Measurements from ENCODE around the gene RBPMS2. TPM values are rescaled to one million over a fixed set of nuclear protein-coding genes. Genes with fewer than 3 reads are reported as not detected.

Gene RBPMS2
- total RNA-seq, 2 experiments from 2014 or later = not detected

DNA sequence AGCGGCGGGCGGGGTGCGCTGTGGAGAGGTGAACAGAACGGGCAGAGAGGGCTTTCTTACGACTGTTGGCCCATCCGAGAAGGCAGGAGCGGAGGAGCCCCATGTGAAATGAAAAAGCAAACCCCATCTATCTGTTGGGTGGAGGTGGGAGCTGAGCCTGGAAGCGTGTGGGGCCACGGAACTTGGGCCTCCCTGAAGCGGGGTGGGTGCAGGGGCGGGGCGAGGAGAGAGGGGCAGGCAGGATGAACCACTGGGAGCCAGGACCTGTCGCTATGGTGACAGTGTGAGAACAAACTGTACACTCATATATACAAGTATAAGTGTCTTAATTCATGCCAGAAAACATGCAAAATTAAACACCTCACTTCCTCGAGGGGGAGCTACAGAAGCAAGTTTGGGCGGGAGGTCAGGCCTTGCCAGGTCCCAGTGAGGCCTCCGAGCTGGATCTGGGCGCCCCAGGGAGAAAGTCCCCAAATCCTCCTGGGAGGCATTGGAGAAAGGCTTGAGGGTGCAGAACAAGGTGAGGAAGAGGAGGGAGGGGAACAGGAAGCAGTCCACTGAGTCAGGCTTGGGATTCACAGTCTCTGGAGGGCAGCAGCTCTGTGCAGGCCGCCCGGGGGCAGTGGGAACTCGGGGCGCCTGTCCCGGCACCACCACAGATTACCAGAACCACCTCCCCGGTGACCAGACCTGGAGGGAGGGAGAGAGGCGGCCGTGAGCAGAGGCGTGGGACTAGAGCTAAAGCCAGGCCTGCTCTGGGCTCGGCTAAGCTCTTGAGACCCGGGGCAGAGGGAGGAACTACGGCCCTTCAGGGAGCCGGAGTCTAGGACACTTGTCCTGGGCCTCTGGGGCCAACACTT, 34.8 kb downstream of the RBPMS2 start:
- Mint-ChIP-seq H3K4me1 (no peaks in the 10 kb centered on the region), H3K27me3 (no peaks in the 10 kb centered on the region), H3K27ac (no peak overlapping the region), H3K9me3 (ENCODE audit: low read depth) (no peaks in the 10 kb centered on the region), H3K36me3 (ENCODE audit: low read depth) (no peaks in the 10 kb centered on the region), H3K4me3 (no peak overlapping the region)
- ChIA-PET CTCF (interaction anchor here (0.8 to 1.5 kb wide), 2 partner anchors 153 to 284 kb away, joined by 3 to 4 read pairs; no protein-coding TSS in a partner anchor), POLR2A (no interaction called here)
- intact Hi-C loops (cut with DNase I, micrococcal nuclease) = no loop called here
- ATAC-seq (no peak), DNase-seq (no peak)

GRCh38 chr15:64739577-64740143, 35.7 kb downstream of the RBPMS2 start:
- ChIA-PET CTCF (no interaction called here), POLR2A (no interaction called here)
- H3K27ac Mint-ChIP-seq = no peak overlapping the region
- intact Hi-C loops (cut with DNase I, micrococcal nuclease) = loop anchor here in 1 of 2 experiments (10.0 kb wide), 2 partner anchors 335 to 555 kb away; partner anchors contain the start of genes KBTBD13 and RNU5A-1
- H3K9me3 Mint-ChIP-seq (ENCODE audit: low read depth) = no peaks in the 10 kb centered on the region
- DNase-seq = no peak
- no peak for ATAC-seq
- H3K4me3 Mint-ChIP-seq = no peak overlapping the region
- no peaks in the 10 kb centered on the region for H3K4me1 Mint-ChIP-seq
- H3K27me3 Mint-ChIP-seq = no peaks in the 10 kb centered on the region
- H3K36me3 Mint-ChIP-seq (ENCODE audit: low read depth) = no peaks in the 10 kb centered on the region

GRCh38 chr15:64739156-64739555, 36.2 kb downstream of the RBPMS2 start:
- ATAC-seq = no peak
- H3K4me1 Mint-ChIP-seq = no peaks in the 10 kb centered on the region
- no peaks in the 10 kb centered on the region for H3K9me3 Mint-ChIP-seq (ENCODE audit: low read depth)
- H3K4me3 Mint-ChIP-seq = no peak overlapping the region
- DNase-seq = no peak
- no peaks in the 10 kb centered on the region for H3K36me3 Mint-ChIP-seq (ENCODE audit: low read depth)
- H3K27ac Mint-ChIP-seq = no peak overlapping the region
- H3K27me3 Mint-ChIP-seq = no peaks in the 10 kb centered on the region
- ChIA-PET CTCF (no interaction called here), POLR2A (no interaction called here)
- intact Hi-C loops (cut with DNase I, micrococcal nuclease) = loop anchor here in 1 of 2 experiments (10.0 kb wide), 2 partner anchors 336 to 556 kb away; partner anchors contain the start of genes KBTBD13 and RNU5A-1

GRCh38 chr15:64738226-64739095, 36.9 kb downstream of the RBPMS2 start:
- POLR2A ChIA-PET = no interaction called here
- no peaks in the 10 kb centered on the region for H3K4me1 Mint-ChIP-seq
- H3K9me3 Mint-ChIP-seq (ENCODE audit: low read depth) = no peaks in the 10 kb centered on the region

DNA sequence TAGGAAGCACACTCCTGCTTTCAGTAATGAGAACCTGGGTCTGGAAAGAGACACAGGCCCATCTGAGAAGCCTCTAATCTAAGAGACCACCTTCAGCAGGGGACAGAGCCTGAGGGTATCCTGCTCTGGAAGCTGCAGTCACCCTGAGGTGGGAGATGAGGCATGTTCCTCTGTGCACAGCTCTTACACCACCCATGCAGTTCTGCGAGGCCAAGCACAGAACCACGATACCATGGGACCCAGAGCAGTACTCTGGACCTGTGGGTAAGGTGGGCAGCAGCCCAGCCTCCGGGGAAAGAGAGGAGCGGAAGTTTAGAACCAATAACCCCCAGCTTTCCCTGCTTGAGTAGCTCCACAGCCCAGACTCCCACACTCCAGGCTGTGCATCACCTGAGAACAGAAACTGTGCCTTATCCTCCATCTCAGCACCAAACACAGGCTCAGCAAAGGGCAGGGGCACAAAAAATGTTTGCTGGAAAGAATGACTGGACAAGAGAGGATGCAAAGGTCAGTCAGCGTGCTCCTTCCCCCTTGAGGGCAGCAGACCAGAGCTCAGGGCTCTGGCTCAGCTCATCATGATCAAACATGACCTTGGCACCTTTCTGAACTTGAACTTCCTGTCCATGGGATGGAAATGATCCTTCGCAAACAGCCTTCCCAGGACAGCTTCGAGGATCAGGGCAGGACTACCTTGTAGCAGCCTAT, 43.1 kb downstream of the RBPMS2 start:
- Mint-ChIP-seq H3K4me1 (peaks cover 4% of the 10 kb centered on the region), H3K4me3 (no peak overlapping the region), H3K27me3 (peaks cover 2% of the 10 kb centered on the region), H3K27ac (no peak overlapping the region), H3K9me3 (ENCODE audit: low read depth) (no peaks in the 10 kb centered on the region), H3K36me3 (ENCODE audit: low read depth) (no peaks in the 10 kb centered on the region)
- DNase-seq = no peak
- ChIA-PET POLR2A (interaction anchor here (0.9 kb wide), 1 partner anchor 93 kb away, joined by 3 read pairs; the partner anchor contains the start of gene PIF1), CTCF (interaction anchor here (0.7 to 8.4 kb wide), 9 partner anchors 15 to 347 kb away, joined by 3 to 169 read pairs (median 3); no protein-coding TSS in a partner anchor)
- intact Hi-C loops (cut with DNase I, micrococcal nuclease) = loop anchor here (5.0 to 10.0 kb wide), 4 partner anchors 300 to 562 kb away; partner anchors contain the start of genes KBTBD13 (in 1 of the 2) and RNU5A-1 (in 1 of the 2)
- no peak for ATAC-seq

More at GRCh38 chr15:64738226-64739095, 36.9 kb downstream of the RBPMS2 start:
- no peak overlapping the region for H3K4me3 Mint-ChIP-seq
- intact Hi-C loops (cut with DNase I, micrococcal nuclease) = loop anchor here in 1 of 2 experiments (10.0 kb wide), 2 partner anchors 336 to 556 kb away; partner anchors contain the start of genes KBTBD13 and RNU5A-1
- no peak for ATAC-seq
- DNase-seq = no peak
- H3K27me3 Mint-ChIP-seq = no peaks in the 10 kb centered on the region
- CTCF ChIA-PET = interaction anchor here (0.8 to 2.5 kb wide), 3 partner anchors 11 to 49 kb away, joined by 3 to 7 read pairs (median 3); no protein-coding TSS in a partner anchor
- H3K27ac Mint-ChIP-seq = no peak overlapping the region
- H3K36me3 Mint-ChIP-seq (ENCODE audit: low read depth) = no peaks in the 10 kb centered on the region

DNA sequence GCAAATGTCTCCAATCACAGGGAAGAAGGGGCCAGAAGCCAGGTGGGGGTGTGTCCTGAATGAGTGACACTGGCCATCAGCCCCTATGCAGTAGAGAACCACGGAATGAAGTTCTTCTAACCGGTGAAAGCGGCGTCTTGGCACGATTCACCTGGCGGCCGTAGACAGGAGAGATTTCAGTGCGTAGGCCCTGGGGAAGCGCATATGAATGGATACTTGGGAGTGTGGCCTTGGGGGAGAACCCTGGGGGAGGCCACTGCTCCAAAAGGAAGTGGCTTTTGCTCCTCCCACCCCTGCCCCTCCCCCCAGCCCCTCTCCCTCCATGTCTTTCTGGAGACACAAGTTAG, 43.6 kb downstream of the RBPMS2 start:
- intact Hi-C loops (cut with DNase I, micrococcal nuclease) = loop anchor here (1.0 to 10.0 kb wide), 7 partner anchors 79 to 563 kb away; partner anchors contain the start of genes KBTBD13 (in 1 of the 2) and RNU5A-1 (in 1 of the 2)
- Mint-ChIP-seq H3K36me3 (ENCODE audit: low read depth) (no peaks in the 10 kb centered on the region), H3K27ac (no peak overlapping the region), H3K4me1 (peaks cover 4% of the 10 kb centered on the region), H3K9me3 (ENCODE audit: low read depth) (no peaks in the 10 kb centered on the region), H3K4me3 (no peak overlapping the region), H3K27me3 (peaks cover 2% of the 10 kb centered on the region)
- CTCF ChIA-PET = interaction anchor here (0.7 to 8.4 kb wide), 8 partner anchors 14 to 348 kb away, joined by 3 to 169 read pairs (median 4); no protein-coding TSS in a partner anchor
- POLR2A ChIA-PET = interaction anchor here (0.7 to 0.9 kb wide), 2 partner anchors 94 to 147 kb away, joined by 3 read pairs; partner anchors contain the start of gene PIF1
- ATAC-seq (no peak), DNase-seq (no peak)

DNA sequence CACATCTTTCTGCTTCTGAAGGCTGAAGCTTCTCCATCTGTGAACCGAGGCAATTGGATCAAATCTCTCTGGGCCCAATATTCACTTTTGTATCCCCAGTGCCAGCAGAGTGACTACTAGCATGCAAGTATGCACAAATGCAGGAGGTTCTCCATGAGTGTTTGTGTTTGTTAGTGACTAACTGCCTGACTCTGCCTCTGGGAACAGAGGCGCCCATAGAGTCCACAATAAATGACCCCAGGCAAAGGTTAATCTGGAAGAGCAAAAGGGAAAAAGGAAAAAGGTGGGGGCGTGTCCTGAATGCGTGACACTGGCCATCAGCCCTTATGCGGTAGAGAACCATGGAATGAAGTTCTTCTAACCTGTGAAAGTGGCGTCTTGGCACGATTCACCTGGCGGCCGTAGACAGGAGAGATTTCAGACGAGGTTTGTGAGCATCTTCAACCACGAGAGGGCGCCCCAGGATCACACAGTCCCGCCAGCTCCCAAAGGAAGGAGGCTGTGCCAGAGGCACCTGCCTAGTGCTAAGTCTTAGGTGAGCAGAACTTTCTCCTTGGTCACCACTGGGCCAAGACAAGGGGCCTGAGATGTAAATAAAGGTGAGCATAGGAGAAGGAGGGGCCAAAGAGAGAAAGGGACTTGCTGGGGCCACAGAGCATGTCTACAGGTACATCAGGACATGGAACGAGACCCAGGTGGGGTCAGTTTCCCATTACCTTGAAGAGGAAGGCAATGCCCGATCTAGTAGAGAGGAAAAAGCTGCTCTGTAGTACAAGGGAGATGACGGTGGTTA, 44.2 kb downstream of the RBPMS2 start:
- ChIA-PET POLR2A (interaction anchor here (0.7 kb wide), 1 partner anchor 148 kb away, joined by 3 read pairs; no protein-coding TSS in a partner anchor), CTCF (interaction anchor here (0.6 to 8.4 kb wide), 16 partner anchors 11 to 1405 kb away, joined by 3 to 169 read pairs (median 3); no protein-coding TSS in a partner anchor)
- H3K36me3 Mint-ChIP-seq (ENCODE audit: low read depth) = no peaks in the 10 kb centered on the region
- no peak overlapping the region for H3K4me3 Mint-ChIP-seq
- peaks cover 2% of the 10 kb centered on the region for H3K27me3 Mint-ChIP-seq
- ATAC-seq = peak; percentile 84
- intact Hi-C loops (cut with DNase I, micrococcal nuclease) = loop anchor here (1.0 to 10.0 kb wide), 7 partner anchors 79 to 564 kb away; partner anchors contain the start of genes KBTBD13 (in 1 of the 2) and RNU5A-1 (in 1 of the 2)
- no peaks in the 10 kb centered on the region for H3K9me3 Mint-ChIP-seq (ENCODE audit: low read depth)
- H3K4me1 Mint-ChIP-seq = peaks cover 4% of the 10 kb centered on the region
- no peak overlapping the region for H3K27ac Mint-ChIP-seq
- DNase-seq = peak; percentile 93

- H3K4me1 Mint-ChIP-seq = peaks cover 4% of the 10 kb centered on the region
- H3K27me3 Mint-ChIP-seq = peaks cover 4% of the 10 kb centered on the region
- ChIA-PET POLR2A (no interaction called here), CTCF (interaction anchor here (0.6 to 8.4 kb wide), 12 partner anchors 10 to 1404 kb away, joined by 3 to 169 read pairs (median 4); no protein-coding TSS in a partner anchor)
- ATAC-seq (no peak), DNase-seq (no peak)
- intact Hi-C loops (cut with DNase I, micrococcal nuclease) = loop anchor here (5.0 to 10.0 kb wide), 4 partner anchors 302 to 565 kb away; partner anchors contain the start of genes KBTBD13 (in 1 of the 2) and RNU5A-1 (in 1 of the 2)
- H3K27ac Mint-ChIP-seq = no peak overlapping the region
- H3K36me3 Mint-ChIP-seq (ENCODE audit: low read depth) = no peaks in the 10 kb centered on the region
- no peak overlapping the region for H3K4me3 Mint-ChIP-seq
- H3K9me3 Mint-ChIP-seq (ENCODE audit: low read depth) = no peaks in the 10 kb centered on the region
Observed at GRCh38 chr15:64730151-64730550, 45.2 kb downstream of the RBPMS2 start.

GRCh38 chr15:64720188-64720587, 55.2 kb downstream of the RBPMS2 start:
- DNase-seq (no peak), ATAC-seq (no peak)
- no peaks in the 10 kb centered on the region for H3K36me3 Mint-ChIP-seq (ENCODE audit: low read depth)
- no peak overlapping the region for H3K27ac Mint-ChIP-seq
- H3K9me3 Mint-ChIP-seq (ENCODE audit: low read depth) = no peaks in the 10 kb centered on the region
- no peaks in the 10 kb centered on the region for H3K27me3 Mint-ChIP-seq
- peaks cover 19% of the 10 kb centered on the region for H3K4me1 Mint-ChIP-seq
- POLR2A ChIA-PET = interaction anchor here (0.5 kb wide), 1 partner anchor 169 kb away, joined by 5 read pairs; no protein-coding TSS in a partner anchor
- CTCF ChIA-PET = interaction anchor here (0.7 to 2.1 kb wide), 5 partner anchors 10 to 51 kb away, joined by 3 to 12 read pairs (median 4); no protein-coding TSS in a partner anchor
- intact Hi-C loops (cut with DNase I, micrococcal nuclease) = no loop called here
- no peak overlapping the region for H3K4me3 Mint-ChIP-seq
